MM.1S (cell line): Measurements from ENCODE around the gene SCIN.

ENCODE experiments used
- CTCF ChIP-seq: fragments of 300-600 bp; sonication (generic); IDR thresholded peaks from 2 replicates; pipeline ENCODE4 v1.5.1; 2016; ENCODE audit warnings: antibody characterized with exemption, low read length, mixed read lengths
- EZH2 ChIP-seq: fragments of 300-600 bp; sonication (generic); optimal IDR thresholded peaks from 2 replicates; pipeline ENCODE3; 2017; ENCODE audit warnings: low read depth, mild to moderate bottlenecking, antibody characterized with exemption, low read length, mixed read lengths

GRCh38 chr7:12650080-12650479 lies 79.6 kb downstream of the SCIN start:
- TF ChIP-seq CTCF: no peak
- no peak for TF ChIP-seq EZH2
